CD4-positive, alpha-beta T cell (primary cell): ENCODE measurements around the gene RAB11FIP2. TPM values are rescaled to one million over a fixed set of nuclear protein-coding genes. Genes with fewer than 3 reads are reported as not detected.

Source experiments
- ATAC-seq: fragments of 200-7000 bp; cut with Tn5 transposase; one replicate; pipeline ENCODE4 v1.10.0; 2022; ENCODE audit warnings: mild to moderate bottlenecking; ENCODE audit not compliant: poor library complexity
- CTCF ChIA-PET: fragments of 350-600 bp; sonication (Branson Sonifier 250); formaldehyde crosslinking; loops from one replicate; lab custom pipeline; 2021; ENCODE audit warnings: antibody characterized with exemption, inconsistent platforms; lab: Charles Lee
- POLR2A ChIA-PET: fragments of 350-600 bp; sonication (Branson Sonifier 250); formaldehyde crosslinking; loops from one replicate; lab custom pipeline; 2021; ENCODE audit warnings: antibody characterized with exemption, inconsistent platforms; lab: Charles Lee
- DNase-seq, 14 experiments: peaks; one replicate each; pipeline ENCODE4 v3.0.0-alpha.2; 2013 to 2020; ENCODE audit warnings: mixed read lengths in 2 of 14
- H3K27ac ChIP-seq, 2 donors: one replicate each; pipeline versions ENCODE4 v1.5.1 to v1.7.0; 2013; ENCODE audit warnings: low read length in 2 of 2, low read depth in 1 of 2, mild to moderate bottlenecking in 1 of 2
- H3K27me3 ChIP-seq, 2 experiments: 1 replicate in 1 of 2; 2 replicates in 1 of 2; pipeline versions ENCODE4 v1.6.1 to v1.7.0; 2013; ENCODE audit warnings: low read length in 2 of 2, control low read depth in 1 of 2, mild to moderate bottlenecking in 1 of 2, moderate library complexity in 1 of 2; ENCODE audit not compliant: insufficient read depth in 2 of 2, control insufficient read depth in 1 of 2
- H3K36me3 ChIP-seq: one replicate; pipeline ENCODE4 v1.6.1; 2013; ENCODE audit warnings: low read length, control low read depth; ENCODE audit not compliant: insufficient read depth
- H3K4me1 ChIP-seq: one replicate; pipeline ENCODE4 v1.6.1; 2013; ENCODE audit warnings: low read length, control low read depth; ENCODE audit not compliant: insufficient read depth
- H3K4me3 ChIP-seq: one replicate; pipeline ENCODE4 v1.5.1; 2013; ENCODE audit warnings: mild to moderate bottlenecking, low read length, moderate library complexity
- H3K9me3 ChIP-seq, 2 experiments: 1 replicate in 1 of 2; 2 replicates in 1 of 2; pipeline versions ENCODE4 v1.6.1 to v1.7.0; 2013; ENCODE audit warnings: low read length in 2 of 2, mild to moderate bottlenecking in 2 of 2, control low read depth in 1 of 2, moderate library complexity in 1 of 2; ENCODE audit not compliant: control insufficient read depth in 1 of 2, insufficient read depth in 1 of 2
- H3K27ac Mint-ChIP-seq: one replicate; pipeline ENCODE4 v1.8.0; 2020; ENCODE audit warnings: mixed read lengths
- H3K27me3 Mint-ChIP-seq: one replicate; pipeline ENCODE4 v1.8.0; 2021; ENCODE audit warnings: mixed read lengths
- H3K36me3 Mint-ChIP-seq: one replicate; pipeline ENCODE4 v1.8.0; 2021; ENCODE audit warnings: low read depth, mixed read lengths
- H3K4me1 Mint-ChIP-seq: one replicate; pipeline ENCODE4 v1.8.0; 2021; ENCODE audit warnings: low read depth, mixed read lengths
- H3K4me3 Mint-ChIP-seq: one replicate; pipeline ENCODE4 v1.8.0; 2020; ENCODE audit warnings: mild to moderate bottlenecking, mixed read lengths
- H3K9me3 Mint-ChIP-seq: one replicate; pipeline ENCODE4 v1.8.0; 2020; ENCODE audit warnings: mixed read lengths
- CTCF ChIP-seq: fragments of 200-600 bp; IDR thresholded peaks from one replicate; pipeline ENCODE4 v1.8.0; 2022; ENCODE audit warnings: antibody characterized with exemption, mild to moderate bottlenecking
- intact Hi-C, 2 experiments: fragments of 100-400 bp; cut with DNase I in 1 of 2; cut with micrococcal nuclease in 1 of 2; formaldehyde crosslinking; loops; one replicate each; pipeline versions ENCODE4 v1.15.1 to v1.9.0; 2023 to 2025; cut with DNase I, micrococcal nuclease
- total RNA-seq, 174 experiments: library from RNA in 2 of 174; stranded (reverse) in 2 of 174; gene quantifications; one replicate each; pipeline ENCODE4 v1.2.3 and lab custom pipeline; 2021 to 2026

The RAB11FIP2 gene
- total RNA-seq, 2 experiments from 2014 or later = 35.6 to 37.7 TPM

- H3K9me3 ChIP-seq = no peaks in the 10 kb centered on the region
- intact Hi-C loops = no loop called here
- no peak overlapping the region for H3K4me3 ChIP-seq
- no peak for TF ChIP-seq CTCF
- Mint-ChIP-seq H3K4me1 (no peaks in the 10 kb centered on the region), H3K4me3 (no peak overlapping the region), H3K36me3 (no peaks in the 10 kb centered on the region), H3K27me3 (peaks cover 49% of the 10 kb centered on the region), H3K27ac (no peak overlapping the region), H3K9me3 (no peaks in the 10 kb centered on the region)
- CTCF ChIA-PET = no interaction called here
- DNase-seq (no peak), ATAC-seq (no peak)
- H3K4me1 ChIP-seq = no peaks in the 10 kb centered on the region
- POLR2A ChIA-PET = no interaction called here
- no peak overlapping the region for H3K27ac ChIP-seq
- H3K27me3 ChIP-seq = peaks cover 0 to 4% of the 10 kb centered on the region in 2 experiments
- no peaks in the 10 kb centered on the region for H3K36me3 ChIP-seq
Measured at GRCh38 chr10:117955176-117955575, 91.6 kb downstream of the RAB11FIP2 start.
